Smooth muscle cell (in vitro differentiated cells): ENCODE results near the gene GABRG3. TPM values are rescaled to one million over a fixed set of nuclear protein-coding genes. Genes with fewer than 3 reads are reported as not detected.

Experiments used
- DNase-seq: peaks from one replicate; lab custom pipeline; 2025; ENCODE audit not compliant: unreplicated experiment; lab: John Stamatoyannopoulos, UW
- H2AFZ ChIP-seq: fragments of 200-600 bp; sonication (generic); 2 replicates; pipeline ENCODE4 v1.6.0; 2016; ENCODE audit warnings: antibody characterized with exemption, low read depth, mild to moderate bottlenecking
- H3F3A ChIP-seq: fragments of 200-600 bp; sonication (generic); 2 replicates; pipeline ENCODE4 v1.6.0; 2017; ENCODE audit warnings: antibody characterized with exemption, low read depth
- H3K27ac ChIP-seq: fragments of 200-600 bp; sonication (generic); 2 replicates; pipeline ENCODE4 v1.5.1; 2016; ENCODE audit warnings: low read depth, mild to moderate bottlenecking
- H3K27me3 ChIP-seq: fragments of 200-600 bp; sonication (generic); 2 replicates; pipeline ENCODE4 v1.6.1; 2016; ENCODE audit warnings: low read depth, mild to moderate bottlenecking
- H3K36me3 ChIP-seq: fragments of 200-600 bp; sonication (generic); 2 replicates; pipeline ENCODE4 v1.5.1; 2016; ENCODE audit warnings: low read depth
- H3K4me1 ChIP-seq: fragments of 200-600 bp; sonication (generic); 2 replicates; pipeline ENCODE4 v1.5.1; 2016; ENCODE audit warnings: low read depth
- H3K4me2 ChIP-seq: fragments of 200-600 bp; sonication (generic); 2 replicates; pipeline ENCODE4 v1.6.0; 2016; ENCODE audit warnings: mild to moderate bottlenecking
- H3K4me3 ChIP-seq: fragments of 200-600 bp; sonication (generic); 2 replicates; pipeline ENCODE4 v1.5.1; 2016; ENCODE audit warnings: mild to moderate bottlenecking
- H3K79me2 ChIP-seq: fragments of 200-600 bp; sonication (generic); 2 replicates; pipeline ENCODE4 v1.6.0; 2016; ENCODE audit warnings: low read depth, mild to moderate bottlenecking
- H3K9ac ChIP-seq: fragments of 200-600 bp; sonication (generic); 2 replicates; pipeline ENCODE4 v1.6.0; 2016; ENCODE audit warnings: low read depth
- H3K9me3 ChIP-seq: fragments of 200-600 bp; sonication (generic); replicated peaks from 2 replicates; pipeline ENCODE4 v1.5.1; 2016; ENCODE audit warnings: low read depth
- H4K20me1 ChIP-seq: fragments of 200-600 bp; sonication (generic); 2 replicates; pipeline ENCODE4 v1.6.0; 2016; ENCODE audit warnings: low read depth
- CTCF ChIP-seq: fragments of 200-600 bp; sonication (generic); IDR thresholded peaks from 2 replicates; pipeline ENCODE4 v1.5.1; 2017; ENCODE audit warnings: borderline replicate concordance, mild to moderate bottlenecking, antibody characterized with exemption; ENCODE audit not compliant: insufficient read depth, poor library complexity, severe bottlenecking
- WGBS: methylation state at CpG from one replicate; pipeline ENCODE4 v1.1.7; 2016; ENCODE audit warnings: low lambda C conversion rate; 5-methylcytosine and 5-hydroxymethylcytosine counted together
- polyA plus RNA-seq: library from polyadenylated mRNA; unstranded; fragments of >200 nt; fragmentation: Nextera tagmentation; extraction: Ambion mirVana; gene quantifications from 2 replicates; pipeline ENCODE4 v1.2.1, GENCODE V29; 2016
- total RNA-seq: library from RNA; depleted of rRNA; stranded (reverse); fragments of >200 nt; gene quantifications from 2 replicates; pipeline ENCODE4 v1.2.3, GENCODE V29; 2014

GABRG3 gene
- total and polyA plus RNA-seq, 2 experiments from 2014 or later: under 0.01 TPM; not detected in 1

- Histone ChIP-seq H3F3A (peaks cover 17% of the 10 kb centered on the region), H3K9me3 (no peaks in the 10 kb centered on the region), H3K79me2 (no peaks in the 10 kb centered on the region), H4K20me1 (no peaks in the 10 kb centered on the region), H2AFZ (no peak overlapping the region), H3K4me2 (no peak overlapping the region), H3K4me1 (peaks cover 9% of the 10 kb centered on the region), H3K9ac (no peak overlapping the region), H3K27ac (no peak overlapping the region), H3K4me3 (no peak overlapping the region), H3K27me3 (no peaks in the 10 kb centered on the region), H3K36me3 (no peaks in the 10 kb centered on the region)
- WGBS: 95% methylated on average over 9 of the region's 27 CpGs
- DNase-seq: no peak
- TF ChIP-seq CTCF: no peak
These were observed 116.9 kb downstream of the GABRG3 start for GRCh38 chr15:27087651-27088583.

- Histone ChIP-seq H3K4me3 (no peak overlapping the region), H2AFZ (no peak overlapping the region), H3K27ac (no peak overlapping the region), H3K9ac (no peak overlapping the region), H3K4me1 (peaks cover 9% of the 10 kb centered on the region), H3K9me3 (no peaks in the 10 kb centered on the region), H3K27me3 (no peaks in the 10 kb centered on the region), H3F3A (peaks cover 17% of the 10 kb centered on the region), H3K36me3 (no peaks in the 10 kb centered on the region), H3K79me2 (no peaks in the 10 kb centered on the region), H3K4me2 (no peak overlapping the region), H4K20me1 (no peaks in the 10 kb centered on the region)
- WGBS: 91% methylated on average over 21 of the region's 21 CpGs
- no peak for TF ChIP-seq CTCF
- no peak for DNase-seq
These were observed 117.7 kb downstream of the GABRG3 start for GRCh38 chr15:27088584-27089232.

GRCh38 chr15:27089233-27089586 lies 118.2 kb downstream of the GABRG3 start:
- DNase-seq: no peak
- Histone ChIP-seq H3K9me3 (no peaks in the 10 kb centered on the region), H2AFZ (no peak overlapping the region), H4K20me1 (no peaks in the 10 kb centered on the region), H3F3A (peaks cover 17% of the 10 kb centered on the region), H3K9ac (no peak overlapping the region), H3K27ac (no peak overlapping the region), H3K79me2 (no peaks in the 10 kb centered on the region), H3K4me2 (no peak overlapping the region), H3K4me3 (no peak overlapping the region), H3K4me1 (peaks cover 9% of the 10 kb centered on the region), H3K27me3 (no peaks in the 10 kb centered on the region), H3K36me3 (no peaks in the 10 kb centered on the region)
- 99% methylated on average over 8 of the region's 8 CpGs for WGBS
- TF ChIP-seq CTCF: no peak
